ENCODE data around the gene RBM14. TPM values are rescaled to one million over a fixed set of nuclear protein-coding genes. Genes with fewer than 3 reads are reported as not detected.

Gene RBM14
- total RNA-seq, 1 donor from 2014 or later, result 33.3 TPM

Small RNA genes lying within 50 kb of the gene (small RNA-seq; reads per million reads assigned to genes)
- not detected for gene RNU4-39P (ENCODE audit: low replicate concordance)

Other genes starting within 250 kb of the RBM14 start
- 0.89 TPM for gene SLC29A2, start 244.9 kb upstream of the RBM14 start, total RNA-seq
- 2.7 TPM for gene NPAS4, start 195.6 kb upstream of the RBM14 start, total RNA-seq
- gene MRPL11, start 177.8 kb upstream of the RBM14 start, total RNA-seq, result 18.8 TPM
- 5.0 TPM for gene PELI3, start 149.7 kb upstream of the RBM14 start, total RNA-seq
- 16.0 TPM for gene DPP3, start 136.2 kb upstream of the RBM14 start, total RNA-seq
- 25.0 TPM for gene BBS1, start 106.0 kb upstream of the RBM14 start, total RNA-seq
- 4.3 TPM for gene ZDHHC24, start 70.6 kb upstream of the RBM14 start, total RNA-seq
- 13.5 TPM for gene ACTN3, start 69.7 kb upstream of the RBM14 start, total RNA-seq
- gene CTSF, start 48.0 kb upstream of the RBM14 start, total RNA-seq, result 20.0 TPM
- 0.10 TPM for gene CCDC87, start 23.6 kb upstream of the RBM14 start, total RNA-seq
- 21.0 TPM for gene CCS, start 23.4 kb upstream of the RBM14 start, total RNA-seq
- gene RBM4, start 22.1 kb downstream of the RBM14 start, total RNA-seq, result 82.4 TPM
- gene RBM4B, start 61.3 kb downstream of the RBM14 start, total RNA-seq, result 21.5 TPM
- gene SPTBN2, start 112.6 kb downstream of the RBM14 start, total RNA-seq, result 73.2 TPM
- 15.4 TPM for gene RCE1, start 226.8 kb downstream of the RBM14 start, total RNA-seq
- gene LRFN4, start 240.4 kb downstream of the RBM14 start, total RNA-seq, result 5.5 TPM